ENCODE measurements around the gene EBI3. TPM values are rescaled to one million over a fixed set of nuclear protein-coding genes. Genes with fewer than 3 reads are reported as not detected.
A peak's percentile ranks its signal among the peaks of the same experiment; 100 is the strongest.

The EBI3 gene
- total and polyA plus RNA-seq, 12 donors: 0.44 to 18.0 (median 6.2) TPM

- intact Hi-C loops (cut with DNase I): no loop called here
- TF ChIP-seq POLR2A (IDR thresholded peaks at IDR 0.05) (peak; percentile 37 to 64), CTCF (IDR thresholded peaks at IDR 0.05) (peak in 4 of 6 experiments; percentile 34 to 51 (median 36))
- peaks cover 0 to 32% of the 10 kb centered on the region in 2 donors for H3K36me3 ChIP-seq (replicated peaks in 1 of 2)
- no peaks in the 10 kb centered on the region for H3K27me3 ChIP-seq
- peak; percentile 99 to 100 (median 100) for DNase-seq
- H3K27ac ChIP-seq: peak within 1 kb of the TSS; percentile 90 to 100 (median 94)
- peaks cover 0 to 11% of the 10 kb centered on the region in 2 donors for H3K4me1 ChIP-seq (replicated peaks in 1 of 2)
- no peaks in the 10 kb centered on the region for H3K9me3 ChIP-seq (replicated peaks in 1 of 3)
- peak within 1 kb of the TSS; percentile 57 to 95 (median 81) for H3K4me3 ChIP-seq
- WGBS, 4 donors: 0 to 1% (median 1%) methylated on average over 27 to 45 of the region's 45 CpGs
These were observed 17.7 kb downstream of the EBI3 start, which contains the start of gene YJU2 for GRCh38 chr19:4246767-4247593. TSS of gene YJU2 (plus strand) at chr19:4247080. CDS start at chr19:4247147, 67 bp downstream.

- peaks cover 0 to 83% of the 10 kb centered on the region in 2 donors for H3K36me3 ChIP-seq (replicated peaks in 1 of 2)
- 96 to 100% (median 97%) methylated on average over 2 to 4 of the region's 4 CpGs for WGBS, 4 donors
These were observed 27.2 kb downstream of the EBI3 start for GRCh38 chr19:4256563-4256962.

GRCh38 chr19:4257025-4257424 lies 27.7 kb downstream of the EBI3 start:
- no peak for TF ChIP-seq POLR2A (IDR thresholded peaks at IDR 0.05)
- TF ChIP-seq CTCF (IDR thresholded peaks at IDR 0.05): no peak
- no peak for DNase-seq
- Histone ChIP-seq H3K4me3 (no peak overlapping the region), H3K27ac (no peak overlapping the region), H3K27me3 (no peaks in the 10 kb centered on the region), H3K4me1 (replicated peaks in 1 of 2) (no peaks in the 10 kb centered on the region), H3K36me3 (replicated peaks in 1 of 2) (peaks cover 0 to 83% of the 10 kb centered on the region in 2 donors), H3K9me3 (replicated peaks in 1 of 3) (no peaks in the 10 kb centered on the region)
- 80 to 97% (median 81%) methylated on average over 6 of the region's 6 CpGs for WGBS, 4 donors
- intact Hi-C loops (cut with DNase I): no loop called here

More at GRCh38 chr19:4256563-4256962, 27.2 kb downstream of the EBI3 start:
- DNase-seq: no peak
- no peak overlapping the region for H3K27ac ChIP-seq
- no peak for TF ChIP-seq POLR2A (IDR thresholded peaks at IDR 0.05)
- no peak for TF ChIP-seq CTCF (IDR thresholded peaks at IDR 0.05)
- intact Hi-C loops (cut with DNase I): no loop called here
- no peaks in the 10 kb centered on the region for H3K4me1 ChIP-seq (replicated peaks in 1 of 2)
- no peaks in the 10 kb centered on the region for H3K9me3 ChIP-seq (replicated peaks in 1 of 3)
- no peak overlapping the region for H3K4me3 ChIP-seq
- no peaks in the 10 kb centered on the region for H3K27me3 ChIP-seq

- Histone ChIP-seq H3K4me1 (replicated peaks in 1 of 2) (no peaks in the 10 kb centered on the region), H3K9me3 (replicated peaks in 1 of 3) (no peaks in the 10 kb centered on the region), H3K27ac (no peak overlapping the region), H3K36me3 (replicated peaks in 1 of 2) (peaks cover 0 to 87% of the 10 kb centered on the region in 2 donors), H3K4me3 (no peak overlapping the region), H3K27me3 (no peaks in the 10 kb centered on the region)
- intact Hi-C loops (cut with DNase I): no loop called here
- TF ChIP-seq POLR2A (IDR thresholded peaks at IDR 0.05) (no peak), CTCF (IDR thresholded peaks at IDR 0.05) (no peak)
- WGBS, 4 donors: 94 to 98% (median 94%) methylated on average over 10 to 28 of the region's 28 CpGs
- no peak for DNase-seq
These were observed 28.9 kb downstream of the EBI3 start for GRCh38 chr19:4258181-4258580.

Data from adrenal gland (tissue), 12 donors.